Measurements from ENCODE around the gene ERVW-1. TPM values are rescaled to one million over a fixed set of nuclear protein-coding genes. Genes with fewer than 3 reads are reported as not detected.

The ERVW-1 gene
- total and polyA plus RNA-seq, 2 experiments from 2014 or later = 0.07 TPM; not detected in 1

GRCh38 chr7:92496876-92497275 lies 19.1 kb upstream of the ERVW-1 start:
- Histone ChIP-seq H3K36me3 (ENCODE audit: insufficient read depth) (peaks cover 27% of the 10 kb centered on the region), H3K79me2 (replicated peaks; ENCODE audit: insufficient read depth) (no peaks in the 10 kb centered on the region), H3K4me2 (no peak overlapping the region), H3K27ac (ENCODE audit: low read depth) (no peak overlapping the region), H3K27me3 (ENCODE audit: insufficient read depth) (no peaks in the 10 kb centered on the region), H4K20me1 (replicated peaks; ENCODE audit: insufficient read depth) (no peaks in the 10 kb centered on the region), H3K4me1 (ENCODE audit: insufficient read depth) (no peaks in the 10 kb centered on the region), H3F3A (replicated peaks; ENCODE audit: low read depth) (no peaks in the 10 kb centered on the region), H3K9me2 (ENCODE audit: insufficient read depth) (no peaks in the 10 kb centered on the region), H3K4me3 (no peak overlapping the region), H2AFZ (no peak overlapping the region)
- H3K4me1 Mint-ChIP-seq = no peaks in the 10 kb centered on the region
- DNase-seq (ENCODE audit: low spot score) = no peak
- H3K9me3 Mint-ChIP-seq = no peaks in the 10 kb centered on the region
- peaks cover 3% of the 10 kb centered on the region for H3K27me3 Mint-ChIP-seq (ENCODE audit: insufficient read depth, low read depth, poor library complexity)
- no peak overlapping the region for H3K27ac Mint-ChIP-seq
- TF ChIP-seq POLR2AphosphoS5 (IDR thresholded peaks at IDR 0.05; ENCODE audit: low read depth) (no peak), ZNF114 (CRISPR knock-in tag; IDR thresholded peaks at IDR 0.05) (no peak), CTCF (conservative IDR thresholded peaks at IDR 0.05; ENCODE audit: low read depth in 2 of 2) (no peak), ZNF331 (CRISPR knock-in tag; IDR thresholded peaks at IDR 0.05; ENCODE audit: low read depth) (no peak), JUNB (IDR thresholded peaks at IDR 0.05; ENCODE audit: unreplicated experiment) (no peak), NANOG (IDR thresholded peaks at IDR 0.05; ENCODE audit: borderline replicate concordance) (no peak), CREB1 (CRISPR knock-in tag; IDR thresholded peaks at IDR 0.05; ENCODE audit: low read depth) (no peak), ETS1 (IDR thresholded peaks at IDR 0.05) (no peak), REST (IDR thresholded peaks at IDR 0.05; ENCODE audit: unreplicated experiment) (no peak), EZH2phosphoT487 (IDR thresholded peaks at IDR 0.05; ENCODE audit: unreplicated experiment) (no peak)
- H3K36me3 Mint-ChIP-seq (ENCODE audit: low read depth) = peaks cover 34% of the 10 kb centered on the region; the same call in 2 of the 3 replicates
- no peak for ATAC-seq
- no peak overlapping the region for H3K4me3 Mint-ChIP-seq

- no peak for ATAC-seq
- H3K27me3 Mint-ChIP-seq (ENCODE audit: insufficient read depth, low read depth, poor library complexity) = no peaks in the 10 kb centered on the region
- TF ChIP-seq ETS1 (IDR thresholded peaks at IDR 0.05) (no peak), EZH2 (IDR thresholded peaks at IDR 0.05; ENCODE audit: low read depth, unreplicated experiment) (no peak), ZNF331 (CRISPR knock-in tag; IDR thresholded peaks at IDR 0.05; ENCODE audit: low read depth) (no peak), CREB1 (CRISPR knock-in tag; IDR thresholded peaks at IDR 0.05; ENCODE audit: low read depth) (no peak), NANOG (IDR thresholded peaks at IDR 0.05; ENCODE audit: borderline replicate concordance) (no peak), EZH2phosphoT487 (IDR thresholded peaks at IDR 0.05; ENCODE audit: unreplicated experiment) (no peak)
Observed at GRCh38 chr7:92489634-92490033, 11.9 kb upstream of the ERVW-1 start.

More at GRCh38 chr7:92489634-92490033, 11.9 kb upstream of the ERVW-1 start:
- Histone ChIP-seq H3K36me3 (ENCODE audit: insufficient read depth) (peaks cover 10% of the 10 kb centered on the region; the same call in 1 of the 2 replicates), H4K20me1 (replicated peaks; ENCODE audit: insufficient read depth) (no peaks in the 10 kb centered on the region), H3K27ac (ENCODE audit: low read depth) (no peak overlapping the region), H3K79me2 (replicated peaks; ENCODE audit: insufficient read depth) (no peaks in the 10 kb centered on the region), H3K4me3 (no peak overlapping the region), H3K27me3 (ENCODE audit: insufficient read depth) (no peaks in the 10 kb centered on the region), H3F3A (replicated peaks; ENCODE audit: low read depth) (no peaks in the 10 kb centered on the region), H3K4me1 (ENCODE audit: insufficient read depth) (no peaks in the 10 kb centered on the region), H2AFZ (no peak overlapping the region), H3K9me2 (ENCODE audit: insufficient read depth) (no peaks in the 10 kb centered on the region), H3K4me2 (no peak overlapping the region)
- DNase-seq (ENCODE audit: low spot score) = no peak
- no peaks in the 10 kb centered on the region for H3K4me1 Mint-ChIP-seq
- no peak overlapping the region for H3K4me3 Mint-ChIP-seq
- H3K36me3 Mint-ChIP-seq (ENCODE audit: low read depth) = peaks cover 40% of the 10 kb centered on the region
- no peaks in the 10 kb centered on the region for H3K9me3 Mint-ChIP-seq
- H3K27ac Mint-ChIP-seq = no peak overlapping the region
